HG02642 (cell line): ENCODE data around the gene ARHGAP24.
"Not testable (repeated sequence)": the region's sequence is repeated elsewhere in the genome, so short reads cannot be mapped to it uniquely, and the experiment has no call there.

ENCODE experiments used
- ATAC-seq: cut with Tn5 transposase; IDR thresholded peaks from one replicate; pipeline ENCODE4 v1.9.1; 2021; ENCODE audit warnings: mild to moderate bottlenecking; ENCODE audit not compliant: unreplicated experiment, poor library complexity

ARHGAP24 gene

DNA sequence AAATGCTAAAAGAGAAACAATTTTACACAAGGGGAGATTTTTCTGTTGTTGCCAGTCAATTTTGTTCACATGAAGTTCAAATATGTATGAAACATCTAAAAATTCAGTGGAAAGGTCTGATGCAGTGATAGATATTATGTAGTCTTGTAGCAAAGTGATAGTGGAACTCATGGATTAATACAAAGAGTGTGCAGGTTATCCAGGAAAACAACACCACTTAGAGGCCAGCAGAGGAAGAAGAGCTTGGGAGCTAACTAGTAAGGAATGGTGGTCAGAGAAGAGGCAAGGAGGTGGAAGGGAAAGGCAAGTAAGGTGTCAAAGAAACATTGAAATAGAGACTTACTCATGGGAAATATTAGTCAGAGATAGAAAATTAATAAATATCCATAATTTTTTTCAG, 489.3 kb downstream of the ARHGAP24 start:
- no peak for ATAC-seq

DNA sequence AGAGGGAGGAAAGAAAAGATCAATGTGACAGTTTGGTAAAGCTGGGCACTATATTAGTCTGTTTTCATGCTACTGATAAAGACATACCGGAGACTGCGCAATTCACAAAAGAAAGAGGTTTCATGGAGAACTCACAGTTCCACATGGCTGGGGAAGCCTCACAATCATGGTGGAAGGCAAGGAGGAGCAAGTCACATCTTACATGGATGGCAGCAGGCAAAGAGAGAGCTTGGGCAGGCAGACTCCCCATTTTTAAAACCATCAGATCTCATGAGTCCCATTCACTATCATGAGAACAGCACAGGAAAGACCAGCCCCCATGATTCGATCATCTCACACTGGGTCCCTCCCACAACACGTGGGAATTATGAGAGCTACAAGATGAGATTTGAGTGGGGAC, 490.1 kb downstream of the ARHGAP24 start:
- ATAC-seq, result not testable (repeated sequence)

DNA sequence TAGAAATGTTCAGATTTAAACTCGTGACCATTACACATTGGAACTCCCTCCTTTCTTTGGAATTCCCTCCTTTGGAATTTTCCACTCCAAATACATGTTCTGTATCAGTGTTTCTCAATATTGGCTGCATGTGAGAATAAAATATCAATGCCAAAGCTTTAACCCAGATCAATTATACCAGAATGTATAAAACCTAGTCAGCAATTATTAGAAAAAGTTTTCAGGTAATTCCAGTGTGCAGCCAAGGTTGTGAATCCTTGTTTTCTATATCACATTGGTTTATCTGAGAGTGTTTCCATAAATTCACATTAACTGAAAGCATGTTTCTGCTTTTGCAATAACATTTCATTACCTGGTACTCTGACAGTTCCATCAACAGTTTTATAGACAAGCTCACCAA, 490.6 kb downstream of the ARHGAP24 start:
- no peak for ATAC-seq

DNA sequence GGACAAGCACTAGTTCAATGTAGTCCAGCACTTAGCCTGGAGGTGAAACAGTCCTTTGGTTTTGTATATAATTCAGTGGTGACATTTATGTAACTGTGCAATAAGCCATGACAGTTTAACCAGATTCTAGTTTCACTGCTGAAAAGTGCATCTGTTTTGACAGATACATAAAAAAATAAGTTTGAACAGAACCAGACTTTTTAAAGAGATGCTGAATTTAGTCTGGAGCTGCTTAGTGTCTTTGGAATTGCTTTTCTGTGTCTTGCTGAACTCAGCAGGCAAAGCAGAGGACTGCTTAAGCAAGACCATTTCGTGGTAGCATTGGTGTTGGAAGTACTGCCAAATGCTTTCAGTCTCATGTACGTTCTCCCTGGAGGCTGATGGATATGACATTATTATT, 491.4 kb downstream of the ARHGAP24 start:
- ATAC-seq, result no peak

DNA sequence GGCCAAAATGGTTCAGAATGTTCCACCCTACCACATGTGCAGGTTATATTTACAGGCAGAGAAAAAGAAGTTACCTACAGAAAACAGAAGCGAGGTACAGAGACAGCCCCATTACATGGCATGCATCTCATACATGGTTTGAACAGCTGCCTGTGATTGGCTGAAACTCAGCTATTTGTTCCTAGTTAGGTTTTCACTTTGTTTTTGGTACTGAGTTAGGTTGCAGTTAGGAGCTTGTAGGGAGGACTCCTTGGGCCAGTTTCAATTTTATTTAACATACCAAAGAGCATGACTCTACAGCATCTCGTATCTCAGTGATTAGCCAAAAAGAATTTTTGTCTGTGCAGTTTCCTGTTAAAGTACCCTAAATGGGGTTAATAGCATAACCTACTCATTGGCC, 492.9 kb downstream of the ARHGAP24 start:
- ATAC-seq, result no peak

DNA sequence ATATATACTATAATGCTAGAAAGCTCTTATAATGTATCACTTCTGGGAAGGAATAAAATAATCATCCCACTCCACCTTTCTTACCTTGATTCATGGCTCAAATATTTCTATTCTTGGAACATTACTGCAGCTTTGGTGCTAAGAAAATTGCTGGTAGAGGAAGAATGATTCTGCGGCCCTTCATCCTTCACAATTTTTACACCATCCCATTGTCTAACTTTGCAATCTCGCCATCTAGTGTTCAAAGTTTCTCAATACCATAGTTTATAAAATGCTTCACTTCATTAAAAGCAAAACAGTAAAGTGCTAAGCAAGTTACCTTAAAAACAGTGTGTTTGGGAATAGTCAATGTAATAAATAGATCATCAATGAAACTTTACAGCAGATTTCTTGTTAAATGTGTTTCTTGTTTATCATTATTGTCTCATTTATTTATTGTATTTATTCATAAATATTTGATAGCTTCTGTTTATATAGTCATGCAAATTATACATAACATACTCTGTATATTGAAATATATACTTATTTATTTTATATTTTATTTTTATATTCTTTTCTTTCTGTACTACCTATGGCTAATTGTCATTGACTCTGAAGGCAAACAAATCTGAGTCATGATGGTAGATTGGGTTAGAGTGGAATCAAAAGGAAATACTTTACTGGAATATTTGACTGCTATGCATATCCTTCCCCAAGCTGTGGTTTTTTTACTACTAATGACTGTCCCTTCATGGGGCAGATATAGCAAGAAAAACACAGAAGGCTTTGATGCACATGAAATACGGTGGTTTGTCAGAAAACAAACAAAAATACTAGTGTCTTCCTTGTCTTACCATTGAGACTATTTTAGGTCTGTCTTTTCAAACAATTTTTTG, 494.2 kb downstream of the ARHGAP24 start:
- no peak for ATAC-seq

DNA sequence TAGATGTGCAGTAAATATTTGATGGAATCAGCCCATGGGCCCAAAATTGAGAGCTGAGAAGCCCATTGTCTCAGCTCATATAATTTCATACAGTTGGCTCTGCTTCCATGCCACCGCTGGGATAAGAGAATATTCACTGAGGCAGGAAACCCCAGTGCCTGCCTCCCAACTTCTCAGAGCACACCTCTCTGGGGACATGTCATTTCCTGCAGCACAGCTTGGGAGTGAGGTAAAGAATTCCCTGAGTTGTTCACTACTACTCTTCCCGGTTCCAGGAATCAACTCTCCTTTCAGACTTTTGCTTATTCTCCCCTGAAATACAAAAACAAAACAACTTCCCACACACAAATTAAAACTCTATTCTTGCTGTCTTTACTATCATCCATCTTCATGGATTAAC, 495.6 kb downstream of the ARHGAP24 start:
- ATAC-seq, result no peak

DNA sequence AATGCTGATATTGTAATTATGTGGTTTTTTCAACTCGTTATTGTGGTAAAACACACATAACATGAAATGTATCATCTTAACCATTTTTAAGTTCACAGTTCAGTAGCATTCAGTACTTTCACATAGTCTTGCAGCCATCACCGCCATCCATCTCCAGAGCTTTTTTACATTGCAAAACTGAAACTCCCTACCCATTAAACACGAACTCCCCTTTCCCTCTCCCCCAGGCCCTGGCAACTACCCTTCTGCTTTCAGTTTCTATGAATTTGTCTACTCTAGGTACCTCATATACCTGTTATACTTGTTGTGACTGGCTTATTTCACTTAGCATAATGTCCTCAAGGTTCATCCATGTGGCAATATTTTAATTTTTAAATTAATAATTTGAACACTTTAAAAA, 504.3 kb downstream of the ARHGAP24 start:
- ATAC-seq, result peak; percentile 98

DNA sequence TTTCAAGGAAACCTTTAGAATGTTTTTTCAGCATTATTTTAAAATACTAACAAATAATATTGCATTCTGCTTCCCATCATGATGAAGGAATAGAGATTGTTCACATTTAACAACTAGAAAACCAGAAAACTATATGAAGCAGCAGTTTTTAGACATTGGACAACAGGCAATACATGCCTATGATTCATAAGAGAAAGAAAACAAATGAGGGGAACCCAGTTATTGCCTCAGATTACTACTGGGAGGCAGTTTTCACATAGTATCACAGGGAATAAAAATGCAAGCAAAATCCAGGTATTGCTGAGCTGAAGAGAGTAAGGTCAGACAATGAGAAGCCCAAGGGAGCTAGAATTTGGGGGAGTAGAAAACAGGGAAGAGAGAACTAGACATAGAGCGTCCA, 511.3 kb downstream of the ARHGAP24 start:
- no peak for ATAC-seq

DNA sequence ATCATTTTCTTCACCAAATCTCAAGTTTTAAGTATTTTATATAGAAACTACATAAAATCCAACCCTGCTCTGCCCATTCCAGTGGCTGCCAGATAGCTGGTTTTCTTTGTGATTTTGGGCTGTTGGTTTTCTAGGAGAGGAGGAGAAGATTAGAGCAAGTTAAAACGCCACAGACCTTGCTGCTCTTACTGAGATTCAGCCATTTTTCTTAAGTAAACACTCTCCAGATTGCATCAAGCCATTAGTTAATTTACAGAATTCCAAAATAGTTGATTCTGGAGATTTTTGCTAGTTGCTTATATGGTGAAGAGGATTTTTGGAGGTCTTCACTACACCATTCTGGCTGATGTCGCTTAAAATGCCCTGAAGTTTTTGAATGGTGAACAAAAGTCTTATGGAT, 518.7 kb downstream of the ARHGAP24 start:
- ATAC-seq, result no peak

DNA sequence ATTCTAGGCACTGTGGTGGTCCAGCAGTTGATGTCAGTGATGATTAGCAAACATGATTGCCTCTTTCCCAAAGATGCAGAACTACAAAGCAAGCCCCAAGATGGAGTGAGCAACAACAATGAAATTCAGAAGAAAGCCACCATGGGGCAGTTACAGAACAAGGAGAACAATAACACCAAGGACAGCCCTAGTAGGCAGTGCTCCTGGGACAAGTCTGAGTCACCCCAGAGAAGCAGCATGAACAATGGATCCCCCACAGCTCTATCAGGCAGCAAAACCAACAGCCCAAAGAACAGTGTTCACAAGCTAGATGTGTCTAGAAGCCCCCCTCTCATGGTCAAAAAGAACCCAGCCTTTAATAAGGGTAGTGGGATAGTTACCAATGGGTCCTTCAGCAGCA, 519.6 kb downstream of the ARHGAP24 start:
- no peak for ATAC-seq

DNA sequence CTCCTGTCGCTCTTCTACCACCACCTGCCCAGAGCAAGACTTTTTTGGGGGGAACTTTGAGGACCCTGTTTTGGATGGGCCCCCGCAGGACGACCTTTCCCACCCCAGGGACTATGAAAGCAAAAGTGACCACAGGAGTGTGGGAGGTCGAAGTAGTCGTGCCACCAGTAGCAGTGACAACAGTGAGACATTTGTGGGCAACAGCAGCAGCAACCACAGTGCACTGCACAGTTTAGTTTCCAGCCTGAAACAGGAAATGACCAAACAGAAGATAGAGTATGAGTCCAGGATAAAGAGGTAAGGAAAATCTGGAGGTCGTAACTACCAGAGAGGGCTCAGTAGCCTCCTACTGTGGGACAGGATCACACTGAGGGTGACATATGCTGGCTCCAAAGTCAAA, 520.4 kb downstream of the ARHGAP24 start:
- ATAC-seq, result peak; percentile 56

DNA sequence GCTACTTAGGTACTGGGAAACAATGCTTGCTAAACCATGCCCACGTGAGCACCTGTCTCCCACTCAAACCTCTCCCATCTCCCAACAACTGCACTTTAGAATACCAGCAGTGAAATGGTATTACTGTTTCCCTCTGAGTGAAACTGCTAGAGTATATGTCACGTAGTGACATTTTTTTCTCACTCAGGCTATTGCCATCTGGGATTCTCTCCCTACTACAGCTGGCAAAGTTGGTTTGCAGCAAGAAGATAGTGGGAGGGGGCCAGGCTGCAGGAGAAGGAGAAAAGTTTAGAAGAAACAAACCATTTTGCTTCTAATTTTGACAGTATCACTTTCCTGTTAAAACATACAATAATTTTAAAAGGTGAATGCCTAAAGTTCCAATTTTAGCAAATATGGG, 526.6 kb downstream of the ARHGAP24 start:
- ATAC-seq, result no peak

DNA sequence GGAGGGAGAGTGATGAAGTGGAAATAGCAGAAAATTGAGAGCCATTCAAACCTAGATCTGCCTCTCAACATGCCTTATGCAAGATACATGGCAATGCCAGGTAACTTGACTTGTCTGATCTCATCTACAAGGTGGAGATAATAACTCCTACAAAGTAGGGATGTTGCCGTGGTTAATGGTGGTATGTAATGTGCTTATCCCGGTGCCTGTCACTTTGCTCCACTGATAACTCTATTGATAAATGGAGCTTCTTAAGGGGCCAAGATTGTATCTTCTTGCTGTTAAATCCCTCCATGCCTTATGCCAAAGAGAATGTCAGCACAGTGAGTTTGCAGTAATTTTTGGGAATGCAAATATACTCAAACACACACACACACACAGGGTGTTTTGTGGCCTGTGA, 529.1 kb downstream of the ARHGAP24 start:
- ATAC-seq, result no peak

DNA sequence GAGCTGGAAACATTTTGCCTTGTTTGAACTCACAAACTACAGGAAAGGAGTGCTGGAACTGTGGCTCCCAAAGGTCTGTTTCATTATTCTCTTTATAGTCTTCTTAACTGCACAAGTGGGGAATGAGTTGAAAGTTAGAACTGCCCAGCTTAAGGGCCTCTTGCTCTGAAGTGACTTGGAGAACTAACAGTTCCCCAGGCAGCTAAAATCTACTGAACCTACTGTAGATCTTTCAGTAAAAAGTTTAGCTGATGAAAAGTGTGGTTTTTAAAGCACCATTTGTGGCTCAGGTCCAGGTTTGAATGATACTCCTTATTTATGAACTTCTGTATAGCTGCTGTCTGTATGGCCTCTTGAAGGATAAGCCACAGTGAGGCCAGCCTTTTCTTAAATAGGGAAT, 531.1 kb downstream of the ARHGAP24 start:
- ATAC-seq, result no peak

DNA sequence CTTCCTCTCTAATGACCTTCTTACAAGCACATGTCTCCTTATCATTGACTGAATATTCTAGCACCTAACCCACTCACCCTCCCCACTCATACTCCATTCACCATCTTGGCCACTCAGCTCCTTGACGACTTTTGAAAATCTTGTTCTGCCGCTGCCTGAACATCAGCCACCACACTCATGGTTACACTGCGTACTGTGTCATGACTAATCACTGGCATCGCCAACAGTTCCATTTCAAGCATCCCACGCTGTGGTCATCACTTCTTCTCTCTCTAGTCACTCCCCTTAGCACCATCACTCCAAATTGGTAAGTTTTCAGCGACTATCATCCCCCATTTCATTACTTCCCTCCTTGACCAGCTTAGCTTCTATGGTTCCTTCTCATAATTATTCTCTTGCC, 532.1 kb downstream of the ARHGAP24 start:
- no peak for ATAC-seq

DNA sequence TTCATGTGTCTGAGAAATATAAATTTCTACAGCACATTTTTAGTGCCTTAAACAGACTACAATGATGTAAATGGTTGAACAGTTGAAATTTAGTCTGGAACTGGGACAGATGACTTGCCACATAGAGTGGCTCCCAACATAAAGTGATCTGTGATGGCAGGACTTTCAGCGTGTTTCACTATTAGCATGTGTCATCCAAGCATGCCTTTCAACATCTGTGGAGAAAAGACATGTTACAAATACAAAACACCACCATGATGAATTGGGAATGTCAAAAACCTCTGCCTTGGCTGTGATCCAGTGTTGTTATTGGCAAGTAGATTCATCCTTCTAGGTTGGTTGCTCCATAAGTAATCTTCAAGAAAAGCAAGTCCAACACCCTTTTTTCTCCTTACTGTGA, 536.2 kb downstream of the ARHGAP24 start:
- ATAC-seq, result no peak

DNA sequence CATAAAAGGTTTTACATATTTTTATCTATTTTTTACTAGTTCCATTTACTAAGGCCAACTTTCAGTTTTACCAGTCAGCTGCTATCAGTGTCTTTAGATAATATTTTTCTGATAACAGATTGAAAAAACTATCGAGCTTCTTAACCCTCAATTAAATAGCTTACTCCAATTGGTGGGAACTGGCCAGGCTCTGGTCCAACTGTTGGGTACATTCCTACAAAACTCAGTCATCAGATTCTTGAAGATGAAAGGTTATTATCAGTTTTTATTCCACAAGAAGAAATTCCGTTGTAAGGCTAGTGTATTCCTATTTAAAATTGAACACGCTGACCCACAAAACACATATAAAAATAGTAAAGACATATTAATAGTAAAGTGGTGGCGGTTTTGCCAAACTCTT, 538.7 kb downstream of the ARHGAP24 start:
- ATAC-seq, result no peak

DNA sequence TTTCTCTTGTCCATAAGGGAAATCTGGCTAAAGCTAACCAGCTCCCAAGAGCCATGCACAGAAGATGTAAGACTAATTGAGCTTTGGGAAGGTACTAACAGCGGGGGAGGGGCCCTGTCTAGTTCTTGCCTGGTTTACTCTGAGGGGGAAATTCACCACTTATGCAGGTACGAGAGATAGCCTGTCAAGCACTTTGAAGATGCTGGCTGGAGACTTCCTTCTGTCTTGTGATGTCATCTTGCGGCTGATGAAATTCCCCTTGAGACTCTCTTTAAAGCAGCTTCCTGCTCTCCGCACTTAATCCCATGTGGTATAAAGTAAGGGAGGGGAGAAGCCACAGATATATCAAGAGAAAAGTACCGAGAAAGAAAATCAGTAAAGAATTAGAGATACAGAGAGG, 539.6 kb downstream of the ARHGAP24 start:
- peak; percentile 86 for ATAC-seq

DNA sequence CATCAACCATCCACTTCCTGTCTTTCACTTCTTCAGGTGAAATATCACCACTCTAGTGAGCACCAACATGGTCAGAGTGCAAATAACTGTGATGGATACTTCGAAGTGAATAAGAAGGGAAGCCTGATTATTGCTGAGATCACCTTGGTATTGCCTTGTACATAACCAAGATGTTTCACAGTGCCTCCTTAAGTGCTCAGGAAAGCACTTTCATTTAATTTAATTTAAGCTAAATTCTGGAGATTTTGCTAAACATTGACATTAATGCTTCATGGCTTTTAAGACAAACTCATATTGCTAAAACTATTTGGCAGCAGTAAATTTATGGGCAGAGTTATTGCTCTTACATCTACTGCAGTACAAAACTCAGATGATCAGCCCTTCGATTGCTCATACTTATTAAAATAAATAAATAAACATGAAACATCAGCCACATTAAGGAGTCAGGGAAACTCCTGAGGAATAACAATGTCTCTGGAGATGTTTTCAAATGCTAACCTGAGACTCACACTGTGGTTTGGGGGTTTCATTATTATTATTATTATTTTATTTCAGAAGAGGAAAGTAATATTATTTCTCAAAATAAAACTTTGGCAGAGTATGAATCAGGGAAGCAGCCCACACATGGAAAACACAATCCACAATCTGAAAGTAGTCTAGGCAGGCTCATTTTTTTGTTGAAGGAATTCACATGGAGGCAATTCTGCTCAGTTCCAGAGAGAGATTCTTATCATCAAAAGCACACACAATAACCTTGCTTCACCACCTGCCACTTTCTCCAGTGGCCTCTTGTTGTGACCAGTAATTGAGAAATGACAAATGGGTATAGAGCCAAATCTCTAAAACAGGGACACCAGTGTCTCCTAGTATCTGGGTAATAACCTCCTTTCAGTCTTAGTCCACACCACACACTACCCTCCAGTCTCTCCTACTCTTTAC, 540.7 kb downstream of the ARHGAP24 start:
- no peak for ATAC-seq

DNA sequence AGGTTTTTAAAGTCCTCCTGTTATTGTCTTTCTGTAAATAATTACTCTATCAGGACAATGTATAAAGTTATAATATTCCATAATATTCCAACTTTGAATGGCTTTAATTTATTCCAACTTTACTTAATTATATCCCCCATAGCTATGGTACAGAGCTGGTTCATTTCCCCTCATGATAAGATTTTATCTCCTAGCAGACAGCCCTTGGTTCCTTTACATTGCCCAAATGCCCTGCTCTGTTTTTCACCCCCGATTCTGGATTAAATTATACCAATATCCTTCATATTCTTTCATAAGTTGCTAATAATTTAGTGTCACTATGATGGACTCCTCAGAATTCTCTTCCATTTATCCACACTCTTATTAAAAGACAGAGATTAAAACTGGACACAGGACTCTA, 544.4 kb downstream of the ARHGAP24 start:
- ATAC-seq, result no peak
